ENCODE measurements around the gene CRACR2B.

Gene CRACR2B

GRCh38 chr11:803770-804598 lies 23.7 kb upstream of the CRACR2B start:
- Histone ChIP-seq H3K4me2 (ENCODE audit: low read length) (peak overlapping the region; percentile 88), H3K27me3 (ENCODE audit: control insufficient read depth, insufficient read depth, low read length) (no peaks in the 10 kb centered on the region), H3K36me3 (ENCODE audit: insufficient read depth, low read length) (peaks cover 20% of the 10 kb centered on the region), H3K9ac (ENCODE audit: low read depth, low read length) (peak overlapping the region; percentile 81), H3K9me3 (replicated peaks; ENCODE audit: low read length) (no peaks in the 10 kb centered on the region), H3K4me3 (ENCODE audit: low read length) (peak overlapping the region; percentile 66), H3K4me1 (ENCODE audit: control insufficient read depth, insufficient read depth, low read length) (peaks cover 20% of the 10 kb centered on the region)

- peak overlapping the region; percentile 81 for H3K9ac ChIP-seq (ENCODE audit: low read depth, low read length)
- H3K9me3 ChIP-seq (replicated peaks; ENCODE audit: low read length): no peaks in the 10 kb centered on the region
- peaks cover 20% of the 10 kb centered on the region for H3K4me1 ChIP-seq (ENCODE audit: control insufficient read depth, insufficient read depth, low read length)
Measured at GRCh38 chr11:804599-804964, 23.1 kb upstream of the CRACR2B start.

GRCh38 chr11:808427-809286 lies 19.1 kb upstream of the CRACR2B start:
- H3K4me3 ChIP-seq (ENCODE audit: low read length): peak overlapping the region; percentile 79
- peaks cover 37% of the 10 kb centered on the region for H3K4me1 ChIP-seq (ENCODE audit: control insufficient read depth, insufficient read depth, low read length)
- H3K9ac ChIP-seq (ENCODE audit: low read depth, low read length): peak overlapping the region; percentile 93
- peak overlapping the region; percentile 98 for H3K4me2 ChIP-seq (ENCODE audit: low read length)
- H3K36me3 ChIP-seq (ENCODE audit: insufficient read depth, low read length): peaks cover 32% of the 10 kb centered on the region
- no peaks in the 10 kb centered on the region for H3K27me3 ChIP-seq (ENCODE audit: control insufficient read depth, insufficient read depth, low read length)
- no peaks in the 10 kb centered on the region for H3K9me3 ChIP-seq (replicated peaks; ENCODE audit: low read length)

More at GRCh38 chr11:804599-804964, 23.1 kb upstream of the CRACR2B start:
- Histone ChIP-seq H3K27me3 (ENCODE audit: control insufficient read depth, insufficient read depth, low read length) (no peaks in the 10 kb centered on the region), H3K4me2 (ENCODE audit: low read length) (peak overlapping the region; percentile 88), H3K4me3 (ENCODE audit: low read length) (peak overlapping the region; percentile 66), H3K36me3 (ENCODE audit: insufficient read depth, low read length) (peaks cover 20% of the 10 kb centered on the region)

- no peaks in the 10 kb centered on the region for H3K9me3 ChIP-seq (replicated peaks; ENCODE audit: low read length)
- H3K4me3 ChIP-seq (ENCODE audit: low read length): peak within 1 kb of the TSS; percentile 79
- peak within 1 kb of the TSS; percentile 93 for H3K9ac ChIP-seq (ENCODE audit: low read depth, low read length)
- H3K36me3 ChIP-seq (ENCODE audit: insufficient read depth, low read length): peaks cover 36% of the 10 kb centered on the region
- H3K4me2 ChIP-seq (ENCODE audit: low read length): peak within 1 kb of the TSS; percentile 98
- H3K27me3 ChIP-seq (ENCODE audit: control insufficient read depth, insufficient read depth, low read length): no peaks in the 10 kb centered on the region
- peaks cover 29% of the 10 kb centered on the region for H3K4me1 ChIP-seq (ENCODE audit: control insufficient read depth, insufficient read depth, low read length)
Measured at GRCh38 chr11:809287-810039, 18.3 kb upstream of the CRACR2B start, which contains the start of gene RPLP2. RPLP2 (plus strand) TSS chr11:809967; CDS start chr11:810235, 268 bp downstream.

- Histone ChIP-seq H3K4me2 (ENCODE audit: low read length) (peak overlapping the region; percentile 98), H3K4me1 (ENCODE audit: control insufficient read depth, insufficient read depth, low read length) (peaks cover 25% of the 10 kb centered on the region), H3K36me3 (ENCODE audit: insufficient read depth, low read length) (peaks cover 36% of the 10 kb centered on the region), H3K9me3 (replicated peaks; ENCODE audit: low read length) (no peaks in the 10 kb centered on the region), H3K9ac (ENCODE audit: low read depth, low read length) (peak overlapping the region; percentile 93), H3K27me3 (ENCODE audit: control insufficient read depth, insufficient read depth, low read length) (no peaks in the 10 kb centered on the region), H3K4me3 (ENCODE audit: low read length) (peak overlapping the region; percentile 79)
Measured at GRCh38 chr11:810040-810567, 17.6 kb upstream of the CRACR2B start.

- peak overlapping the region; percentile 93 for H3K9ac ChIP-seq (ENCODE audit: low read depth, low read length)
Measured at GRCh38 chr11:811446-812245, 16.1 kb upstream of the CRACR2B start.

GRCh38 chr11:812390-812789 lies 15.3 kb upstream of the CRACR2B start:
- Histone ChIP-seq H3K4me1 (ENCODE audit: control insufficient read depth, insufficient read depth, low read length) (peaks cover 21% of the 10 kb centered on the region), H3K36me3 (ENCODE audit: insufficient read depth, low read length) (peaks cover 36% of the 10 kb centered on the region), H3K4me2 (ENCODE audit: low read length) (peak overlapping the region; percentile 98), H3K27me3 (ENCODE audit: control insufficient read depth, insufficient read depth, low read length) (no peaks in the 10 kb centered on the region), H3K9me3 (replicated peaks; ENCODE audit: low read length) (no peaks in the 10 kb centered on the region), H3K4me3 (ENCODE audit: low read length) (peak overlapping the region; percentile 79), H3K9ac (ENCODE audit: low read depth, low read length) (peak overlapping the region; percentile 93)

More at GRCh38 chr11:811446-812245, 16.1 kb upstream of the CRACR2B start:
- Histone ChIP-seq H3K4me3 (ENCODE audit: low read length) (peak overlapping the region; percentile 79), H3K4me1 (ENCODE audit: control insufficient read depth, insufficient read depth, low read length) (peaks cover 21% of the 10 kb centered on the region), H3K4me2 (ENCODE audit: low read length) (peak overlapping the region; percentile 98), H3K27me3 (ENCODE audit: control insufficient read depth, insufficient read depth, low read length) (no peaks in the 10 kb centered on the region), H3K36me3 (ENCODE audit: insufficient read depth, low read length) (peaks cover 36% of the 10 kb centered on the region), H3K9me3 (replicated peaks; ENCODE audit: low read length) (no peaks in the 10 kb centered on the region)

GRCh38 chr11:813072-813455 lies 14.7 kb upstream of the CRACR2B start:
- H3K9me3 ChIP-seq (replicated peaks; ENCODE audit: low read length): no peaks in the 10 kb centered on the region
- no peak overlapping the region for H3K4me3 ChIP-seq (ENCODE audit: low read length)
- H3K9ac ChIP-seq (ENCODE audit: low read depth, low read length): no peak overlapping the region
- H3K4me1 ChIP-seq (ENCODE audit: control insufficient read depth, insufficient read depth, low read length): peaks cover 21% of the 10 kb centered on the region
- H3K36me3 ChIP-seq (ENCODE audit: insufficient read depth, low read length): peaks cover 36% of the 10 kb centered on the region
- no peaks in the 10 kb centered on the region for H3K27me3 ChIP-seq (ENCODE audit: control insufficient read depth, insufficient read depth, low read length)
- no peak overlapping the region for H3K4me2 ChIP-seq (ENCODE audit: low read length)

- no peak overlapping the region for H3K9ac ChIP-seq (ENCODE audit: low read depth, low read length)
- H3K36me3 ChIP-seq (ENCODE audit: insufficient read depth, low read length): peaks cover 36% of the 10 kb centered on the region
- H3K4me2 ChIP-seq (ENCODE audit: low read length): no peak overlapping the region
- peaks cover 21% of the 10 kb centered on the region for H3K4me1 ChIP-seq (ENCODE audit: control insufficient read depth, insufficient read depth, low read length)
- no peak overlapping the region for H3K4me3 ChIP-seq (ENCODE audit: low read length)
- H3K27me3 ChIP-seq (ENCODE audit: control insufficient read depth, insufficient read depth, low read length): no peaks in the 10 kb centered on the region
- no peaks in the 10 kb centered on the region for H3K9me3 ChIP-seq (replicated peaks; ENCODE audit: low read length)
Measured at GRCh38 chr11:813456-814096, 14.1 kb upstream of the CRACR2B start.
